GM12878 (cell line): ENCODE data around the gene CBY3. TPM values are rescaled to one million over a fixed set of nuclear protein-coding genes. Genes with fewer than 3 reads are reported as not detected.

Experiments used
- ATAC-seq: fragments of 200-7000 bp; cut with Tn5 transposase; 3 replicates; pipeline ENCODE4 v1.9.1; 2020; ENCODE audit warnings: mild to moderate bottlenecking, moderate library complexity
- BruUV-seq: library from RNA; stranded (reverse); fragments of 400-500 nt; replicated peaks from 2 replicates; lab custom pipeline; 2021; lab: Mats Ljungman, UMichigan
- CTCF ChIA-PET: fragments of 300-600 bp; sonication (Branson Sonifier 250); formaldehyde crosslinking; extraction: SDS; loops from one replicate; lab custom pipeline; 2021; ENCODE audit warnings: inconsistent platforms; lab: Yijun Ruan, JAX
- POLR2A ChIA-PET: fragments of 350-600 bp; formaldehyde crosslinking; extraction: SDS; loops from one replicate; lab custom pipeline; 2021; ENCODE audit warnings: inconsistent platforms; lab: Charles Lee
- RAD21 ChIA-PET: fragments of 300-600 bp; sonication (Branson Sonifier 250); formaldehyde crosslinking; loops from one replicate; lab custom pipeline; 2023; ENCODE audit warnings: antibody characterized with exemption; ENCODE audit not compliant: unreplicated experiment; lab: Charles Lee
- SMC1A ChIA-PET: fragments of 300-600 bp; sonication (Branson Sonifier 250); formaldehyde crosslinking; loops from one replicate; lab custom pipeline; 2023; ENCODE audit not compliant: unreplicated experiment, uncharacterized antibody; lab: Charles Lee
- DNase-seq: peaks from one replicate; pipeline ENCODE4 v3.0.0-alpha.2; 2011; ENCODE audit warnings: low read depth, low spot score
- FAIRE-seq: peaks from 3 replicates; lab custom pipeline; 2011; peaks lifted over from hg19 to GRCh38; lab: Jason Lieb, UNC
- H2AFZ ChIP-seq: 2 replicates; pipeline ENCODE4 v1.6.0; 2011; ENCODE audit warnings: low read depth, low read length, control low read depth; ENCODE audit not compliant: control insufficient read depth
- H3K27ac ChIP-seq: 2 replicates; pipeline ENCODE4 v1.5.1; 2011; ENCODE audit warnings: control low read depth; ENCODE audit not compliant: control insufficient read depth, insufficient read depth
- H3K27me3 ChIP-seq, 2 experiments: replicated peaks in 1 of 2; 2 replicates each; pipeline versions ENCODE4 v1.6.0 to v1.6.1; 2011; ENCODE audit warnings: low read length in 1 of 2; ENCODE audit not compliant: control insufficient read depth in 2 of 2, insufficient read depth in 2 of 2
- H3K36me3 ChIP-seq, 2 experiments: 2 replicates each; pipeline ENCODE4 v1.5.1; 2011; ENCODE audit warnings: low read length in 1 of 2; ENCODE audit not compliant: control insufficient read depth in 2 of 2, insufficient read depth in 2 of 2
- H3K4me1 ChIP-seq: 2 replicates; pipeline ENCODE4 v1.6.1; 2011; ENCODE audit warnings: mild to moderate bottlenecking, low read length, moderate library complexity, mixed read lengths; ENCODE audit not compliant: control insufficient read depth, insufficient read depth
- H3K4me2 ChIP-seq: 2 replicates; pipeline ENCODE4 v1.6.0; 2011; ENCODE audit warnings: control low read depth; ENCODE audit not compliant: control insufficient read depth, insufficient read depth
- H3K4me3 ChIP-seq: fragments of 200-600 bp; sonication (generic); 2 replicates; pipeline ENCODE4 v1.5.1; 2016
- H3K79me2 ChIP-seq: 2 replicates; pipeline ENCODE4 v1.6.0; 2011; ENCODE audit warnings: low read length; ENCODE audit not compliant: control insufficient read depth, insufficient read depth
- H3K9ac ChIP-seq: 2 replicates; pipeline ENCODE4 v1.8.0; 2011; ENCODE audit warnings: low read length, control low read depth, mixed read lengths; ENCODE audit not compliant: control insufficient read depth, insufficient read depth
- H3K9me3 ChIP-seq: replicated peaks from 3 replicates; pipeline ENCODE4 v1.5.1; 2011; ENCODE audit warnings: mild to moderate bottlenecking, low read length; ENCODE audit not compliant: control insufficient read depth, insufficient read depth
- H4K20me1 ChIP-seq: 2 replicates; pipeline ENCODE4 v1.6.0; 2011; ENCODE audit not compliant: control insufficient read depth, insufficient read depth
- BHLHE40 ChIP-seq, 2 experiments: fragments of 450-650 bp in 1 of 2; IDR thresholded peaks; 2 replicates each; pipeline ENCODE4 v1.6.1; 2011 to 2017; ENCODE audit warnings: low read depth in 2 of 2, borderline replicate concordance in 1 of 2, improper control_type of control experiment in 1 of 2, low read length in 1 of 2, mild to moderate bottlenecking in 1 of 2
- BRCA1 ChIP-seq: IDR thresholded peaks from 2 replicates; pipeline ENCODE4 v1.6.1; 2011; ENCODE audit warnings: low read depth, low read length, improper control_type of control experiment
- EGR1 ChIP-seq, 2 experiments: IDR thresholded peaks; 1 replicate in 1 of 2; 2 replicates in 1 of 2; pipeline ENCODE4 v1.6.1; 2011 to 2012; ENCODE audit warnings: low read depth in 2 of 2, low read length in 2 of 2, borderline replicate concordance in 1 of 2, mild to moderate bottlenecking in 1 of 2, moderate library complexity in 1 of 2
- MAX ChIP-seq: IDR thresholded peaks from 2 replicates; pipeline ENCODE4 v1.6.1; 2012; ENCODE audit warnings: low read depth, low read length, improper control_type of control experiment
- NFXL1 ChIP-seq: fragments of 450-650 bp; IDR thresholded peaks from 2 replicates; pipeline ENCODE4 v1.6.1; 2017; ENCODE audit warnings: antibody characterized with exemption, mild to moderate bottlenecking, borderline replicate concordance
- NFYB ChIP-seq: IDR thresholded peaks from 2 replicates; pipeline ENCODE4 v1.6.1; 2011; ENCODE audit warnings: low read depth, mild to moderate bottlenecking, low read length, improper control_type of control experiment, moderate library complexity; ENCODE audit not compliant: insufficient read depth
- NR2C1 ChIP-seq: fragments of 450-650 bp; IDR thresholded peaks from 2 replicates; pipeline ENCODE4 v1.6.1; 2017; ENCODE audit warnings: antibody characterized with exemption, mild to moderate bottlenecking, moderate library complexity
- PML ChIP-seq: IDR thresholded peaks from 2 replicates; pipeline ENCODE4 v1.6.1; 2012; ENCODE audit warnings: low read length, inconsistent platforms
- POLR2AphosphoS2 ChIP-seq: IDR thresholded peaks from 2 replicates; pipeline ENCODE4 v1.6.1; 2011; ENCODE audit warnings: low read depth, mild to moderate bottlenecking, low read length, improper control_type of control experiment, moderate library complexity
- POLR2AphosphoS5 ChIP-seq: IDR thresholded peaks from 2 replicates; pipeline ENCODE4 v1.6.1; 2011; ENCODE audit warnings: mild to moderate bottlenecking, low read length, inconsistent platforms
- SP1 ChIP-seq: IDR thresholded peaks from one replicate; pipeline ENCODE4 v1.6.1; 2011; ENCODE audit warnings: low read depth, low read length
- ZBTB40 ChIP-seq: fragments of 450-650 bp; IDR thresholded peaks from 2 replicates; pipeline ENCODE4 v1.6.1; 2016; ENCODE audit warnings: mild to moderate bottlenecking, moderate library complexity, borderline replicate concordance
- WGBS: methylation state at CpG from one replicate; pipeline ENCODE4 v1.1.6; 2016; ENCODE audit warnings: low lambda C conversion rate; ENCODE audit not compliant: insufficient replicate concordance, insufficient coverage; ENCODE audit errors: missing lambda C conversion rate; 5-methylcytosine and 5-hydroxymethylcytosine counted together
- in situ Hi-C: fragments of 300-500 bp; cut with MboI; formaldehyde crosslinking; loops from 9 replicates; pipeline ENCODE4 v1.14.3; 2018; ENCODE audit warnings: mixed read lengths
- intact Hi-C: fragments of 100-400 bp; cut with micrococcal nuclease; formaldehyde crosslinking; loops from one replicate; pipeline ENCODE4 v1.14.2; 2022; ENCODE audit not compliant: unreplicated experiment
- polyA plus RNA-seq, 11 experiments: library from polyadenylated mRNA; depleted of rRNA in 4 of 11; unstranded in 6 of 11; stranded (reverse) in 5 of 11; fragments of >200 nt; fragmentation: Nextera tagmentation in 4 of 11; fragmentation: Illumina TruSeq in 1 of 11; extraction: Ambion mirVana in 4 of 11; extraction: Trizol in 1 of 11; gene quantifications; 1 replicate in 1 of 11; 2 replicates in 10 of 11; pipeline versions ENCODE4 v1.2.1 to v1.2.3, GENCODE V29; 2011 to 2016; ENCODE audit warnings: inconsistent platforms in 2 of 11, missing spikeins in 2 of 11, low read depth in 1 of 11
- total RNA-seq, 4 experiments: library from RNA; depleted of rRNA in 3 of 4; stranded (reverse); fragments of >200 nt in 3 of 4; fragmentation: Illumina TruSeq in 1 of 4; extraction: Trizol in 1 of 4; gene quantifications; 2 replicates each; pipeline versions ENCODE4 v1.2.1 to v1.2.3, GENCODE V29; 2013 to 2021

CBY3 gene
- total and polyA plus RNA-seq, 10 of the 15 experiments (the other 5 are each of a cell fraction or from before 2014, with no cell fraction given): 0.10 to 1.2 (median 0.47) TPM; not detected in 5

- TF ChIP-seq POLR2AphosphoS5 (peak; percentile 71), MAX (peak; percentile 89), PML (peak; percentile 4; the same call in 1 of the 2 replicates), EGR1 (IDR thresholded peaks at IDR 0.05; ENCODE audit: borderline replicate concordance in 1 of 2, low read depth in 2 of 2, low read length in 2 of 2) (peak; percentile 20 to 44; a peak in 2 of 3 replicates), BRCA1 (no peak), BHLHE40 (IDR thresholded peaks at IDR 0.05; ENCODE audit: borderline replicate concordance in 1 of 2, low read depth in 2 of 2, low read length in 1 of 2) (peak; percentile 98 to 100), POLR2AphosphoS2 (peak; percentile 64; the same call in 1 of the 2 replicates), NR2C1 (0 out of 2 replicates have a peak, but pooled peaks have one; percentile 32)
Observed at GRCh38 chr5:179698935-179699615, 18.2 kb upstream of the CBY3 start, which contains the start of gene CANX (continued).

- peak; percentile 93 for ATAC-seq
- ChIA-PET RAD21 (interaction anchor here (2.0 kb wide), 1 partner anchor 19 kb away, joined by 11 read pairs; no protein-coding TSS in a partner anchor), SMC1A (interaction anchor here (1.0 to 3.0 kb wide), 3 partner anchors 19 to 39 kb away, joined by 3 to 15 read pairs (median 6); partner anchors contain the start of genes CBY3 and MAML1), CTCF (interaction anchor here (2.4 kb wide), 1 partner anchor 19 kb away, joined by 24 read pairs; the partner anchor contains the start of gene CBY3), POLR2A (interaction anchor here (1.0 to 2.1 kb wide), 5 partner anchors 20 to 139 kb away, joined by 3 to 14 read pairs (median 7); partner anchors contain the start of genes HNRNPH1 and MAML1)
- Histone ChIP-seq H2AFZ (peak overlapping the region; percentile 57), H3K4me2 (peak overlapping the region; percentile 46), H3K36me3 (no peaks in the 10 kb centered on the region; a peak in 1 of 4 replicates), H3K9me3 (no peaks in the 10 kb centered on the region), H3K27me3 (no peaks in the 10 kb centered on the region), H3K9ac (peak overlapping the region; percentile 100), H4K20me1 (no peaks in the 10 kb centered on the region), H3K4me3 (peak overlapping the region; percentile 72), H3K79me2 (peaks cover 49% of the 10 kb centered on the region), H3K4me1 (peaks cover 14% of the 10 kb centered on the region), H3K27ac (peak overlapping the region; percentile 98)
- peak; percentile 75 for FAIRE-seq
- TSS peak; percentile 99 for BruUV-seq
- intact Hi-C loops (loop anchor here (1.0 to 2.0 kb wide), 3 partner anchors 20 to 75 kb away; partner anchors contain the start of genes HNRNPH1 and MAML1), in situ Hi-C loops (no loop called here)
- peak; percentile 96 for DNase-seq
- 2% methylated on average over 71 of the region's 72 CpGs for WGBS
- TF ChIP-seq ZBTB40: peak; percentile 40; the same call in 1 of the 2 replicates
- TF ChIP-seq SP1: peak; percentile 99
- peak; percentile 96 for TF ChIP-seq NFYB
- TF ChIP-seq NFXL1: no peak
Observed at GRCh38 chr5:179697993-179698934, 17.4 kb upstream of the CBY3 start.
